ENCODE results near the gene PAK5. TPM values are rescaled to one million over a fixed set of nuclear protein-coding genes. Genes with fewer than 3 reads are reported as not detected.

PAK5 gene
- total and polyA plus RNA-seq, 2 of the 13 experiments (the other 11 are each of a cell fraction or from before 2014, with no cell fraction given): not detected

DNA sequence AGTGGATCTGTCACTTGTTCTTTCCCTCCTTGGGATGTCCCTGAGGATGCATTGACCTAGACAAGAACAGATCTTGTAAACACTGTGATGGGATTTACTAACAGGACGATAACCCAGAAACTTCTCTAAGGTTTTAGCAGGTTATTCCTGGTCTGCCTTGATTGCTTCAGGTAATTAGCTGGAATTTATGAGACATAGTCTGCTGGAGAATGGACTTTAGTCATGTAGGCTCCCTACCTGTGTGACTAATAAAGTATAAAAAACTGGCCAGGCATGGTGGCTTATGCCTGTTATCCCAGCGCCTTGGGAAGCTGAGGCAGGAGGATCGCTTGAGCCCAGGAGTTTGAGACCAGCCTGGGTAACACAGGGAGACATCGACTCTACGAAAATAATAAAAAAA lies 96.1 kb downstream of the PAK5 start:
- under 1% methylated on average over 5 of the region's 5 CpGs for WGBS (ENCODE audit: low lambda C conversion rate)
- Histone ChIP-seq H3K4me3 (replicated peaks in 1 of 3; ENCODE audit: insufficient read depth in 1 of 3, low read depth in 2 of 3, low read length in 3 of 3) (no peak overlapping the region), H3K9me3 (ENCODE audit: low read length) (peaks cover 4% of the 10 kb centered on the region; the same call in 1 of the 2 replicates), H3K9ac (ENCODE audit: insufficient read depth, low read depth, low read length) (no peak overlapping the region), H2AFZ (ENCODE audit: low read length) (no peak overlapping the region), H3K79me2 (ENCODE audit: insufficient read depth, low read length) (no peaks in the 10 kb centered on the region), H3K27me3 (ENCODE audit: control insufficient read depth in 1 of 2, insufficient read depth in 2 of 2, low read length in 2 of 2) (no peaks in the 10 kb centered on the region), H4K20me1 (ENCODE audit: insufficient read depth, low read length) (no peaks in the 10 kb centered on the region), H3K4me2 (ENCODE audit: low read depth, low read length) (no peak overlapping the region), H3K4me1 (ENCODE audit: insufficient read depth, low read length) (no peaks in the 10 kb centered on the region), H3K36me3 (replicated peaks in 1 of 2; ENCODE audit: control insufficient read depth in 1 of 2, insufficient read depth in 2 of 2, low read length in 2 of 2) (no peaks in the 10 kb centered on the region), H3K27ac (ENCODE audit: extremely low read length, insufficient read depth, low read length) (no peak overlapping the region)
- ChIA-PET CTCF (ENCODE audit: low intra/inter-chr PET ratio, low total read pairs) (no interaction called here), POLR2A (no interaction called here)
- intact Hi-C loops (cut with micrococcal nuclease; ENCODE audit: unreplicated experiment): no loop called here
- no peak for DNase-seq (ENCODE audit: low spot score)
- ATAC-seq: no peak
- FAIRE-seq: no peak
- TF ChIP-seq ZNF225 (CRISPR knock-in tag; IDR thresholded peaks at IDR 0.05) (no peak), TARDBP (CRISPR knock-in tag; IDR thresholded peaks at IDR 0.05) (no peak), MTF2 (CRISPR knock-in tag; IDR thresholded peaks at IDR 0.05; ENCODE audit: borderline replicate concordance) (no peak), CENPBD1 (CRISPR knock-in tag; IDR thresholded peaks at IDR 0.05; ENCODE audit: borderline replicate concordance, low read depth) (no peak), ZNF720 (CRISPR knock-in tag; IDR thresholded peaks at IDR 0.05) (no peak)
- in situ Hi-C loops (cut with HindIII; ENCODE audit: extremely low pct_ligation_motif_present, low pct_unique_long_range_greater_than_20kb): no loop called here
- BruUV-seq (replicated peaks): no TSS peak

DNA sequence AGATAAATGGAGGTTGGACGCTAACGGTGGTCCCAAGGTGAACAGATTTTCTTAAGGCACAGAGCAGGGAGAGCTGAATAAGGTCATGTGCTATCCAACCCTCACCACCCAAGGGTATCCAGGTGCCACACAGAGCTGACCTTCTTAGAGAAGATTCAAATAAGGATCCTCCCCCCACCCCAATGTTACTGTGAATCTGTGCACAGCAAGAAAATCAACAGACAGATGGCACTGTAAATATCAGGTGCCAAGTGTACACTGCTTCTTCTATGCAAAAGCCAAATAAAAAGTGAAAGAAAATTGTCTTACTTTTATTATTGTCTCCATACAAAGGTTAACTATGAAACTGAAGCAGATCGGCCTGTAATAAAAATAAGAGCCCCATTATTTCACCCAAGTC lies 96.9 kb downstream of the PAK5 start:
- WGBS (ENCODE audit: low lambda C conversion rate): 5% methylated on average over 3 of the region's 3 CpGs
- CTCF ChIA-PET (ENCODE audit: low intra/inter-chr PET ratio, low total read pairs): no interaction called here
- in situ Hi-C loops (cut with HindIII; ENCODE audit: extremely low pct_ligation_motif_present, low pct_unique_long_range_greater_than_20kb): no loop called here
- TF ChIP-seq ZNF75D (CRISPR knock-in tag; IDR thresholded peaks at IDR 0.05; ENCODE audit: borderline replicate concordance): no peak
- TF ChIP-seq ZNF552 (CRISPR knock-in tag; IDR thresholded peaks at IDR 0.05; ENCODE audit: borderline replicate concordance): no peak
- TF ChIP-seq NFYC (CRISPR knock-in tag; IDR thresholded peaks at IDR 0.05): no peak
- no peak for TF ChIP-seq ZNF460 (CRISPR knock-in tag; IDR thresholded peaks at IDR 0.05; ENCODE audit: borderline replicate concordance)
- TF ChIP-seq ZBTB10 (CRISPR knock-in tag; IDR thresholded peaks at IDR 0.05; ENCODE audit: borderline replicate concordance): no peak
- no peak for TF ChIP-seq CREB1 (IDR thresholded peaks at IDR 0.05)
- no peak for TF ChIP-seq CREB1 (CRISPR knock-in tag; IDR thresholded peaks at IDR 0.05)
- TF ChIP-seq, protein P1, sequence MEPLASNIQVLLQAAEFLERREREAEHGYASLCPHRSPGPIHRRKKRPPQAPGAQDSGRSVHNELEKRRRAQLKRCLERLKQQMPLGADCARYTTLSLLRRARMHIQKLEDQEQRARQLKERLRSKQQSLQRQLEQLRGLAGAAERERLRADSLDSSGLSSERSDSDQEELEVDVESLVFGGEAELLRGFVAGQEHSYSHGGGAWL (CRISPR knock-in tag; IDR thresholded peaks at IDR 0.05): no peak
- TF ChIP-seq, protein P2, sequence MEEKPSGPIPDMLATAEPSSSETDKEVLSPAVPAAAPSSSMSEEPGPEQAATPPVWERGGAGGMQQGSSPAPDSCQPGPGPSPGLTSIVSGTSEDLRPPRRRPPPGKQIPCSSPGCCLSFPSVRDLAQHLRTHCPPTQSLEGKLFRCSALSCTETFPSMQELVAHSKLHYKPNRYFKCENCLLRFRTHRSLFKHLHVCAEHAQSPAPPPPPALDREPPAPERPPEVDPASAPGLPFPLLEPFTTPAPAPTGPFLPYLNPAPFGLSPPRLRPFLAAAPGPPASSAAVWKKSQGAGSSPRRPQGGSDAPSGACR (CRISPR knock-in tag; IDR thresholded peaks at IDR 0.05): no peak
- TF ChIP-seq, protein P3, sequence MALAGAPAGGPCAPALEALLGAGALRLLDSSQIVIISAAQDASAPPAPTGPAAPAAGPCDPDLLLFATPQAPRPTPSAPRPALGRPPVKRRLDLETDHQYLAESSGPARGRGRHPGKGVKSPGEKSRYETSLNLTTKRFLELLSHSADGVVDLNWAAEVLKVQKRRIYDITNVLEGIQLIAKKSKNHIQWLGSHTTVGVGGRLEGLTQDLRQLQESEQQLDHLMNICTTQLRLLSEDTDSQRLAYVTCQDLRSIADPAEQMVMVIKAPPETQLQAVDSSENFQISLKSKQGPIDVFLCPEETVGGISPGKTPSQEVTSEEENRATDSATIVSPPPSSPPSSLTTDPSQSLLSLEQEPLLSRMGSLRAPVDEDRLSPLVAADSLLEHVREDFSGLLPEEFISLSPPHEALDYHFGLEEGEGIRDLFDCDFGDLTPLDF (CRISPR knock-in tag; IDR thresholded peaks at IDR 0.05): no peak

More for the DNA sequence above, 96.9 kb downstream of the PAK5 start:
- no peaks in the 10 kb centered on the region for H4K20me1 ChIP-seq (ENCODE audit: insufficient read depth, low read length)
- POLR2A ChIA-PET: no interaction called here
- no TSS peak for BruUV-seq (replicated peaks)
- H3K4me1 ChIP-seq (ENCODE audit: insufficient read depth, low read length): no peaks in the 10 kb centered on the region
- FAIRE-seq (no peak), ATAC-seq (no peak), DNase-seq (ENCODE audit: low spot score) (no peak)
- H3K27ac ChIP-seq (ENCODE audit: extremely low read length, insufficient read depth, low read length): no peak overlapping the region
- intact Hi-C loops (cut with micrococcal nuclease; ENCODE audit: unreplicated experiment): no loop called here
- no peak overlapping the region for H2AFZ ChIP-seq (ENCODE audit: low read length)
- H3K79me2 ChIP-seq (ENCODE audit: insufficient read depth, low read length): no peaks in the 10 kb centered on the region
- H3K4me2 ChIP-seq (ENCODE audit: low read depth, low read length): no peak overlapping the region
- H3K4me3 ChIP-seq (replicated peaks in 1 of 3; ENCODE audit: insufficient read depth in 1 of 3, low read depth in 2 of 3, low read length in 3 of 3): no peak overlapping the region
- no peaks in the 10 kb centered on the region for H3K36me3 ChIP-seq (replicated peaks in 1 of 2; ENCODE audit: control insufficient read depth in 1 of 2, insufficient read depth in 2 of 2, low read length in 2 of 2)
- peaks cover 4% of the 10 kb centered on the region; the same call in 1 of the 2 replicates for H3K9me3 ChIP-seq (ENCODE audit: low read length)
- no peak overlapping the region for H3K9ac ChIP-seq (ENCODE audit: insufficient read depth, low read depth, low read length)
- no peaks in the 10 kb centered on the region for H3K27me3 ChIP-seq (ENCODE audit: control insufficient read depth in 1 of 2, insufficient read depth in 2 of 2, low read length in 2 of 2)
